Measurements from ENCODE around the gene FILIP1L.

FILIP1L gene

DNA sequence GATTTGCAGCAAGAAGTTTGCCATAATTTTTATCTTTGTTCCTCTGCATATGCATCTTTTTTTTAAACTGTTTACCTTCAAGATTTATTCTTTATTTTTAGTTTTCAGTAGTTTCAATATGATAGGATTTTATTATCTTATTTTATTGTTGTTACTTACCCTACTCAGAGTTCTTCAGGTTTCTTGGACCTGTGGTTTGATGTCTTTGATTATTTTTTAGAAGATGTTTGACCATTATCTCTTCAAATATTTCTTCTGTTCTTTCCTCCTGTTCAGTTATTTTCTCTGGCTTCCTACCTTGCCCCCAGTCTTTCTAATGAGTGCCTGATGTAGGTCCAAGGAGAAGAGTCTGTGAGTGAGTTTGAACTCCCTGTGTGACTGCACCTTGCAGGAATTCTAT lies 137.7 kb downstream of the FILIP1L start:
- no peak overlapping the region for H3K4me3 Mint-ChIP-seq
- H3K27ac Mint-ChIP-seq, result no peak overlapping the region
- no peaks in the 10 kb centered on the region for H3K36me3 Mint-ChIP-seq
- no peaks in the 10 kb centered on the region for H3K4me1 Mint-ChIP-seq
- H3K9me3 Mint-ChIP-seq, result no peaks in the 10 kb centered on the region
- H3K27me3 Mint-ChIP-seq, result no peaks in the 10 kb centered on the region
- CTCF ChIA-PET, result no interaction called here
- no peak for DNase-seq

DNA sequence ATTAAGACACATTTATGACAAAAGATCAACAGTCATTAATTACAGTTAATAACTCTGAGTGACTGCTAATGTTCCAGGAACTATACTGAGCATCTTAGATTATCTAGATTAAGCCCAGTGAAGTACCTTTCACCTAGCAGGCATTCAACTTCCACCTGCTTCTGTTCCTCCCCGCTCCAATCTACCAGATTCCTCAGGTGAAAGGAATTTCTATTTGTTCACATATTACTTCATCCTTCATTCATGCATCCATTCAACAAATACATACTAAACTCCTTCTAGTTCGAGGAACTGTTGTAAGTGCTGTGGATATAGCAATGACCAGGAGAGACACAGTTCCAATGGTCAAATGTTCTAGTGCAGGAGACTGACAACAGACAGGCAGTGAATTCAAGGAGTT lies 139.3 kb downstream of the FILIP1L start:
- no peak for DNase-seq
- CTCF ChIA-PET, result no interaction called here
- Mint-ChIP-seq H3K36me3 (no peaks in the 10 kb centered on the region), H3K4me3 (no peak overlapping the region), H3K4me1 (peaks cover 8% of the 10 kb centered on the region), H3K27me3 (no peaks in the 10 kb centered on the region), H3K27ac (no peak overlapping the region), H3K9me3 (no peaks in the 10 kb centered on the region)

DNA sequence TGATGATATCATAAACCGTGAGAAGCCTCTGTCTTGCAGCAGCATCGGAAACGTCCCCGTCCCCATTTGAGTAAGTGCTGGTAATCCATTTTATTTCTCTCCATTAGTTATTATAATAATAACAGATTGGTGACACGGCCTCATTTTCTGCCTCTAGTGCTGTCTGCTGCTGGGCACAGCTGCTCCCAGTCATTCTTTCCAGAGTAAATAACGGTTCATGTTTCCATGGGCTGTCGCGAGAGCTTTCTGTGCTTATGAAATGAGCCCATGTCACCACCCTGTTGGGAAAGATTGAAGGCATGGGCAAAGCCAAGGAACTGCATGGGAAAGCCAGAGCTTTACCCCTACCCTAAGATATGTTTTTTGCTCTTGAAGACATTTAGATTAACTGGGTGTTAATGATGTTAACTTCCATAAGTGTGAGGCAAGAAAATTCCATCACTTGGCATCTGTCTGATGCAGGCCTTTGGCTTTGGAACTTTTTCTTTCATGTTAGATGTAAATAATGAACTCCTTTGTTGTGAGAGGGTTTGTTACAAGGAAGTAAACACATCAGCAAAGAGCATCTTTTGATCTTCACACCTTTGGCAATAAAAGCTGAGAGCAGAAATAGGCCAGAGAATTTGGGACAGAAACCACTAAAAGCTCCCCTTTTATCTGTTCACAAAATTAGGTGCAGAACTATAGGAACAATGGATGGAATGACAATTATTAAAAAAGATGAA lies 141.8 kb downstream of the FILIP1L start:
- no peaks in the 10 kb centered on the region for H3K9me3 Mint-ChIP-seq
- peaks cover 10% of the 10 kb centered on the region for H3K4me1 Mint-ChIP-seq
- H3K36me3 Mint-ChIP-seq, result no peaks in the 10 kb centered on the region
- CTCF ChIA-PET, result interaction anchor here (0.8 kb wide), 1 partner anchor 146 kb away, joined by 3 read pairs; no protein-coding TSS in a partner anchor
- no peak overlapping the region for H3K4me3 Mint-ChIP-seq
- no peak for DNase-seq
- no peak overlapping the region for H3K27ac Mint-ChIP-seq
- no peaks in the 10 kb centered on the region for H3K27me3 Mint-ChIP-seq

DNA sequence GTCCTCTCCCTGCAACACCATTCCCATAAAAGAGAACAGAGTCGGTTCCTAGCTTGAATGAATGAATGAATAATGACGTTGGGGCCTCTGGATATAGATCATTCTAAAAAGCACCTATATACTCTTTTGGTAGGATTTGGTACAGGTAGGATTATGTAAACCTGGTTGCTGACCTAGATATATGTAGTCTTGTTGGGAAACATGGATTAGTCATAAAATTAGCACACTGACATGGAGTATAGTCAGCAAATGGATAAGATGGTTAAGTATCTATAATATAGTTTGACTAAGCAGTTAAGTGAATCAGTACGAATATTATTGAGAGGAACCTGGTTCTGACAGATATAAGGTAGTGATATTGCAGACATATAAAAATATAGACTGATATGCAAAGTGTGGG lies 142.5 kb downstream of the FILIP1L start:
- Mint-ChIP-seq H3K27me3 (no peaks in the 10 kb centered on the region), H3K27ac (no peak overlapping the region), H3K4me3 (no peak overlapping the region), H3K4me1 (peaks cover 10% of the 10 kb centered on the region), H3K9me3 (no peaks in the 10 kb centered on the region), H3K36me3 (no peaks in the 10 kb centered on the region)
- no peak for DNase-seq
- CTCF ChIA-PET, result interaction anchor here (0.5 to 0.8 kb wide), 2 partner anchors 75 to 147 kb away, joined by 3 read pairs; no protein-coding TSS in a partner anchor

DNA sequence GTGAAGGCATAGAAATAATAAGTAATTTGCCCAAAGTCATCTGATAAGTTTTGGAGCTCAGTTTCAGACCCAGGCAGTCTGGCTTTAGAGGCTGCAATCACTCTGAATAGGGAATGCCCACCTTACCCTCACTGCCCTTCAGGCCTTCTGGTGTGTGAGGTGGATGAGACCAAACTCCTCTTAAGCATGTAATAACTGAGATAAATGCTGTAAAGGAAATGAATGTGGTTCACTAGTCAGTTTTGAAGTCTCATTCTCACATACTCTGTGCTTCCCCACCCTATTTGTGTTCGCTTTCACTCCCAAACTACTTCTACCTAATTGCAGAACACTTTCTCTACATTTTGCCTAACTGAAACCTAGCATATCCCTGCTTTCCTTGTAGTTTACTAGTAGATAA lies 144.1 kb downstream of the FILIP1L start:
- H3K4me3 Mint-ChIP-seq, result no peak overlapping the region
- no peak for DNase-seq
- H3K9me3 Mint-ChIP-seq, result no peaks in the 10 kb centered on the region
- H3K36me3 Mint-ChIP-seq, result no peaks in the 10 kb centered on the region
- H3K27me3 Mint-ChIP-seq, result no peaks in the 10 kb centered on the region
- H3K4me1 Mint-ChIP-seq, result peaks cover 10% of the 10 kb centered on the region
- H3K27ac Mint-ChIP-seq, result no peak overlapping the region
- CTCF ChIA-PET, result no interaction called here

DNA sequence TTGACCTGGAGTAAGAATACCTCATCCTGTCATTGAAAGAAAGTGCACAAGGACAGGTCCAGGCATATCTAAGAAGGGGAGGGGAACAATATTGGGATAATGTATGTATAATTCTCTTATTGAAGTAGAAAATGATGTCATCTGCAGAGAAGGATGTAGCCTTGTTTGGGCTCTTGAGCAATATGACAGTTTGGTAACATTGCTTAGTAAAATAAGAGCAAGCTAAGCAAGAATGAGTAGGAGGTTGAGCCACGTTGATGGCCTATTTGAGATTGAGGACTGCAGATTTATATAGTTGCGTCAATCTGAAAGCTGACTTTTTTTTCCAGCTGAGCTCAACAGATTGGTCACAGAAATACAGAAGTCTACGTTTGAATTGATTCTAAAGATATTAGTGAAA lies 145.2 kb downstream of the FILIP1L start:
- no peak overlapping the region for H3K4me3 Mint-ChIP-seq

DNA sequence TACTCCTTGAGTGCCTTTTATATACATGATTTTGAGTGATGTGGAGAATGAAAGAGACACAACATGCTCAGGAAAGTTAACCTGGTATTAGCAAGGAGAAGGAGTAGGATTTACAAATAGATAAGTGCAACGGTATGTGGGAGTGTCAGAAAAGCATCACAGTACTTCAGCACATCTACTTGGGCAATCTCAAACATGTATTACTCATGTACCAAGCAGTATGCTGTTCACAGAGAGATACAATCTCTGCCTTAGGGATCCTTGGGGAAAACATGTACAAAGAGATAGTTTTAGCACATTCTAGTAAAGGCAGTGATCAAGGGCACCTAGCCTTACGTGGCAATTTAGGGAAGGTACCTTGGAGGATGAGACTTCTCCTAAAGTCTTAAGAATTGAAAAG lies 146.5 kb downstream of the FILIP1L start:
- no peaks in the 10 kb centered on the region for H3K36me3 Mint-ChIP-seq
- CTCF ChIA-PET, result no interaction called here
- no peak overlapping the region for H3K4me3 Mint-ChIP-seq
- no peak overlapping the region for H3K27ac Mint-ChIP-seq
- H3K9me3 Mint-ChIP-seq, result no peaks in the 10 kb centered on the region
- no peak for DNase-seq
- peaks cover 10% of the 10 kb centered on the region for H3K4me1 Mint-ChIP-seq
- no peaks in the 10 kb centered on the region for H3K27me3 Mint-ChIP-seq

More for the DNA sequence above, 145.2 kb downstream of the FILIP1L start:
- Mint-ChIP-seq H3K4me1 (peaks cover 10% of the 10 kb centered on the region), H3K9me3 (no peaks in the 10 kb centered on the region), H3K27me3 (no peaks in the 10 kb centered on the region), H3K36me3 (no peaks in the 10 kb centered on the region), H3K27ac (no peak overlapping the region)
- DNase-seq, result no peak
- CTCF ChIA-PET, result no interaction called here

DNA sequence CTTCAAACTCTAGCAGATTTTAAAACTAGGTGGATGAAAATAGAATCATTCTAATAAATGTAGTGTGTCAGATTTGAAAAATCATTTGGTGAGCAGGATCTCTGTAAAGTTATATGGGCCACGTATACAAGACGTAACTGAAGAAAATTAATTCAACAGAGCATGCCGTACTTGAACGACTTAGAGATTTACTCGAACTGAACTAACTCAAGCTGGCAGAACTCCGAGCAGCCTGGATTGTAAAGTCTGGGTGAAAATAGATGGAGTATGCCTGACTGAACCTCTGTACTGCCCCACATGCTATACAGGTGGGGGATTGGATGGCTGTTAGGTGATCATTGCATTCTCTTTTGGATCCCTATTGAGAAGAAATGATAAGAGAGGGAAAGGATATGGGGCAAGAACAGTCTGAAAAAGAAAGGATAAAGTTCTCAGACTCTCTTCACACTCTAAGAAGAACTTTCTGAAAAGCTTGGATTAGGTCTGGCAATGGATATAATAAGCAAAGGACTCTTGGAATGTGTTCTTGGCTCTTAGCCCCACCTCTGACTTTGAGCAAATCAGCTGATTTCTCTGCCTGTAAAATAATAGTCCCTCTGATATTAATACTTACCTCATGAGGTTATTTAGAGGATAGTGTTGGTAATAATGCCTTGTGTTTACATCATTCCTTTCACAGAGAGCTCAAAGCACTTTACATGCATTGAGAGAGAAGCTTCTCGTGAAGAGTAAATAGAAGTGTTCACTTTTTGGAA lies 147.5 kb downstream of the FILIP1L start:
- no peaks in the 10 kb centered on the region for H3K36me3 Mint-ChIP-seq
- no peak overlapping the region for H3K27ac Mint-ChIP-seq
- H3K9me3 Mint-ChIP-seq, result no peaks in the 10 kb centered on the region
- H3K4me1 Mint-ChIP-seq, result peaks cover 10% of the 10 kb centered on the region
- CTCF ChIA-PET, result no interaction called here
- DNase-seq, result no peak
- H3K27me3 Mint-ChIP-seq, result no peaks in the 10 kb centered on the region
- no peak overlapping the region for H3K4me3 Mint-ChIP-seq

DNA sequence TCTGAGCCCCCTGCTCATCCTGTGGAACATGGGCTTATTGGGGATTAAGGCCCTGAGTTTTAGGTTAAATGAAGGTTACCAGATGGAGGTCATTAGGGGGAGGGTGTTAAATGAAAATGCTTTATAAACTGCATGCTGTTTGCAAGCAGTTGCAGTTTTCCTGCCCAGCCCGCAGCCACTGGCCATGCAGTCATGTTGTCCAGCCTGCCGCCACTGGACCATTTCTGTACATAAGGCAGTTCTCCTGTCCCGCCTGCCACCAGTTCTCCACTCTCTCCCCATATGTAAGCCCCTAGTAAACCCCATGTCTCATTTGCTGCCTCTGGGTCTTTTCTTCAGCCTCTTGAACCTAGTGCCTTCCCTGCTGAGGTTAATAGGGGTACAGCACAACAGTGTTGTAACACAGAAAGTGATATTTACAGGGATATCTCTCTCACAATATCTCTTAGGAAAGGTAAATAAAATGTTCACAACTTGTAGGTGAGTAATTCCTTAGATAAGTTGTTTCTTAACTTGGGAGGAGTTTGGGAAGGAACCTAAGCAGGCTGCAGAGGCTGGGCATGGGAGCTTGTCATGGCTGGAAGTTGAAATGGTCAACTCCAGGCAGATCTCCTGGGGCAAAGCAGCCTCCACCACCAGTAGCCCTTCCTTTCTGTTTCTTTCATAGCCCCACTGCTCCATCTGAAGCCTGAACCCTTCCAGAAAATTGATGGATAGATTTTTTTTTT lies 148.5 kb downstream of the FILIP1L start:
- H3K36me3 Mint-ChIP-seq, result no peaks in the 10 kb centered on the region
- no peak for DNase-seq
- peaks cover 10% of the 10 kb centered on the region for H3K4me1 Mint-ChIP-seq
- CTCF ChIA-PET, result no interaction called here
- H3K27ac Mint-ChIP-seq, result no peak overlapping the region
- H3K9me3 Mint-ChIP-seq, result no peaks in the 10 kb centered on the region
- no peaks in the 10 kb centered on the region for H3K27me3 Mint-ChIP-seq
- no peak overlapping the region for H3K4me3 Mint-ChIP-seq

DNA sequence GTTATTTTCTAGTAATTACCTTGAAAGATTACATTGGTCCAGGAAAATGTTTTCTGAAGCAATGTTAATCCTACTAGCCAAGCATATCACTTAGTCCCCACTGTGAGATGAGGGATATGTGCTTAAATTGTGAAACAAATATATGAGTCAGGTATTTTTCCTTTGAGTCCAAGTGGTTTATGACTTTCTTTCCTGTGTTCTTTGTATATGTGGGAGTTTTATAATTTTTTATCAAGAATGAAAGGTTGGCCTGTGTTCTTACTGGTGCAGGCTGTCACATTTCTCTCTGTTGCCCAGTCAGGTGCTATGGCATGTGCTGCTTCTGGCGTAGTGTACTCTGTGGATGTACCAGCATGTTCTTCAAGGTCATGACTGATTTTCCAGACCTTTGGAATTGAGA lies 149.2 kb downstream of the FILIP1L start:
- Mint-ChIP-seq H3K27ac (no peak overlapping the region), H3K9me3 (no peaks in the 10 kb centered on the region), H3K4me1 (peaks cover 3% of the 10 kb centered on the region), H3K27me3 (no peaks in the 10 kb centered on the region), H3K4me3 (no peak overlapping the region), H3K36me3 (no peaks in the 10 kb centered on the region)
- CTCF ChIA-PET, result no interaction called here
- no peak for DNase-seq

DNA sequence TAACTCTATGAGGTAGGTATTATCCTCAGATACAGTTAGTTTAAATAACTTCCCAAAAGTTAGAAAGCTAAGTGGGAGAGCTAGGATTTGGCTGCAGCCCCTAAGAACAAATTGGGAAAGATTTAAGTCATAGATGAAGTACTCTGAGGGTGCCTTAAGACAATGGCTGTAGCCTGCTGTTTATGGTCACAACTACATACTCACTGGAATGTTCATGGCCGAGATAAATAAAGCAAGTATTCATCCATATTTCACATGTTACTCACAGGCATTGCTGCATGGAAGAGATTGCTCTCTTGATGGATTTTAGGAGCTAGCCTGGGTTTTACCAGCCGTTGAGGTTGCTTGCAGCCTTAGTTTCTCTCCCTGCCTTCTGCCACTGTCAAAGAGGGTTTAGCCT lies 151.6 kb downstream of the FILIP1L start:
- no peak for DNase-seq
- Mint-ChIP-seq H3K9me3 (no peaks in the 10 kb centered on the region), H3K27me3 (no peaks in the 10 kb centered on the region), H3K4me3 (no peak overlapping the region), H3K36me3 (no peaks in the 10 kb centered on the region), H3K27ac (no peak overlapping the region), H3K4me1 (no peaks in the 10 kb centered on the region)
- CTCF ChIA-PET, result no interaction called here

DNA sequence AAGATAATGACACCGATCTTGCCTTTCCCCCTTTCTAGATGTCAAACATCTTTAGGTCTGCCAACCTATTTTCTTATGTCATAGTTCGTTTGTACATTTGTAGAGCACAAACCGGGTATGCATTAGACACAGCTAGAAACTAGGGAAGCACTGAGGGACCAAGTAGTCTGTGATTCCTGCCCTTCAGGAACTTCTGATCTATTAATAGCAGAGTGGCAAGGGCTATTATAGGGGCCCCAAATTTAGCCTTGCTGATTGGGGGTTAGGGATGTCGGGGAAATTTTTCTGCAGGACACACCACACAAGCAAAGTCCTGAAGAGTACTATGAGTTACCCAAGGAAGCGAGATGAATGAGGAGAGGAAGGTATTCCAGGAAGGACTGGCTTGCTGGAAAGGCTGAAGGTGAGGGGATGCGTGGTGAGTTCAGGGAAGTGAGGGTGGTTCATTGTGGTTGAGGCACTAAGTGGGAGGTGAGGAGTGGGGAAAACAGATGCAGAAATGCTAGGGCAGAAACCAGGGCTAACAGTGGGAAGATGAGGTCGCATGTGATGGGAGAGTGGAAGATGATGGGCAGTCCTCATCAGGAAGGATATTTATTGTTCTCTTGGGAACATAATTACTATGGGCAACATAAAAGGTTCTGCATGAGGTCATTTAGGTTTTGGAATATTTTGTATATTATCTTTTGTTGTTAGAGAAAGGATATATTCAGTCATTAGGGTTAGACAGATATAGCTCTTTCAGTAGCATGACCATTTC lies 152.4 kb downstream of the FILIP1L start:
- Mint-ChIP-seq H3K4me1 (no peaks in the 10 kb centered on the region), H3K36me3 (no peaks in the 10 kb centered on the region), H3K4me3 (no peak overlapping the region), H3K27me3 (no peaks in the 10 kb centered on the region), H3K9me3 (no peaks in the 10 kb centered on the region), H3K27ac (no peak overlapping the region)
- DNase-seq, result no peak
- CTCF ChIA-PET, result no interaction called here

DNA sequence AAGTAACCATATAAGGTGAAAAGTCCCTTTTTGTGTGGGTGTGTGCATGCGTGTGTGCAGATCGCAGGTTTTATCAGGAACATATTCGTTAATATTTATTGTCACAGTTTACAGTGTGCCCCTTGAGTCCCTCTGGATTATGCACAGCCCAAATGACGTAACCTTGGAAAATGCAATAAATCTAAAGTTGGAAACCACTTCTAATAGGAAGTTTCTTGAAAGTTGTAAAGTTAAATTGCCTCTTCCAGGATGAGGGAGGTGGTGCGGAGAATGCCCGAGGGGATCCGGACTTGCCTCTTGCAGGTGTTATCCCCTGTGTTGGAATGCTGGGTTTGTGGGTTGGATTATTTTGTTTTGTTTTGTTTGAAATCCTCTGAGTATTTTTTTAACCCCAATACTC lies 153.4 kb downstream of the FILIP1L start:
- no peaks in the 10 kb centered on the region for H3K9me3 Mint-ChIP-seq
- H3K36me3 Mint-ChIP-seq, result no peaks in the 10 kb centered on the region
- H3K27ac Mint-ChIP-seq, result no peak overlapping the region
- H3K4me1 Mint-ChIP-seq, result no peaks in the 10 kb centered on the region
- CTCF ChIA-PET, result no interaction called here
- H3K27me3 Mint-ChIP-seq, result no peaks in the 10 kb centered on the region
- no peak overlapping the region for H3K4me3 Mint-ChIP-seq
- DNase-seq, result no peak

DNA sequence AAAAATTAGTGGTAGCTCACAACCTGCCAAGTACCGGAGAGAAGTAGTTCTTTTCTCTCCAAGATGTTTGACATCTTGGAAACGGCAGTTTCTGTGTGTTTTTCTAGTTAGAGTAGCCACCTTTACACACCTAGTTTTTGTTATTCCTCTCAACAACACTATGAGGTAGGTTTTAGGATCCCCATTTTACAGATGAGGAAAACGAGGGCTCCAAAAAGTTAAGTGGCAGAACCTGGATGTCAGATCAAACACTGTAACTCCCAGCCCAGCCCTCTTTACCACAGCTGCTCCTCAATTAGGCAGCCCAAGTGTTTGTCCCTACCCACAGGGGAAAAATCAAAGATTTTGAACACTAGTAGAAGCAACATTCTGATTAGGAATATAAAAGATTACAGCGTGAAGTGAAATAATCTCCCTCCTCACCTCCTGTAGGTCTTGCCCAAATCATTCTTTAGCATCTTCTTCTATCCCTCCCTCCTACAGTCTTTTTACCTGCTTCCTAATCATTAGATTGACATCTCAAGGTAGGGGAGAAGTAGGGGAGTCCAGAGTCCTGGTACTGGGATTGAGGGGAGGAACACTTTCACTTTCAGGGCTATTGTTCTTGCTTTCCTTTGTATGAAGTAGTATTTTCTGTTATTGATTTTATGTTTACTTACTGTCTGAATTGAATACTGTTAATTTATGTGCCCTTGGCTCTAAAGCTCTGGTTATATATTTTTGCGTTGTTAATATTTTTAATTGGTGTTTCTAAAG lies 154.0 kb downstream of the FILIP1L start:
- no peaks in the 10 kb centered on the region for H3K9me3 Mint-ChIP-seq
- CTCF ChIA-PET, result no interaction called here
- no peak overlapping the region for H3K4me3 Mint-ChIP-seq
- H3K27me3 Mint-ChIP-seq, result no peaks in the 10 kb centered on the region
- DNase-seq, result no peak
- H3K27ac Mint-ChIP-seq, result no peak overlapping the region
- H3K36me3 Mint-ChIP-seq, result no peaks in the 10 kb centered on the region
- no peaks in the 10 kb centered on the region for H3K4me1 Mint-ChIP-seq

Measured in activated naive CD4-positive, alpha-beta T cell treated with anti-CD3 and anti-CD28 coated beads, Interleukin-2, amount 10 ng/mL, durations not matched to agents 7 days and 5 days (primary cell).